HG03521 (cell line): ENCODE measurements around the gene HEXD.
"Not testable (repeated sequence)": the region's sequence is repeated elsewhere in the genome, so short reads cannot be mapped to it uniquely, and the experiment has no call there.

Experiments
- ATAC-seq: cut with Tn5 transposase; IDR thresholded peaks from one replicate; pipeline ENCODE4 v1.9.1; 2021; ENCODE audit warnings: mild to moderate bottlenecking, moderate library complexity; ENCODE audit not compliant: unreplicated experiment

Gene HEXD

DNA sequence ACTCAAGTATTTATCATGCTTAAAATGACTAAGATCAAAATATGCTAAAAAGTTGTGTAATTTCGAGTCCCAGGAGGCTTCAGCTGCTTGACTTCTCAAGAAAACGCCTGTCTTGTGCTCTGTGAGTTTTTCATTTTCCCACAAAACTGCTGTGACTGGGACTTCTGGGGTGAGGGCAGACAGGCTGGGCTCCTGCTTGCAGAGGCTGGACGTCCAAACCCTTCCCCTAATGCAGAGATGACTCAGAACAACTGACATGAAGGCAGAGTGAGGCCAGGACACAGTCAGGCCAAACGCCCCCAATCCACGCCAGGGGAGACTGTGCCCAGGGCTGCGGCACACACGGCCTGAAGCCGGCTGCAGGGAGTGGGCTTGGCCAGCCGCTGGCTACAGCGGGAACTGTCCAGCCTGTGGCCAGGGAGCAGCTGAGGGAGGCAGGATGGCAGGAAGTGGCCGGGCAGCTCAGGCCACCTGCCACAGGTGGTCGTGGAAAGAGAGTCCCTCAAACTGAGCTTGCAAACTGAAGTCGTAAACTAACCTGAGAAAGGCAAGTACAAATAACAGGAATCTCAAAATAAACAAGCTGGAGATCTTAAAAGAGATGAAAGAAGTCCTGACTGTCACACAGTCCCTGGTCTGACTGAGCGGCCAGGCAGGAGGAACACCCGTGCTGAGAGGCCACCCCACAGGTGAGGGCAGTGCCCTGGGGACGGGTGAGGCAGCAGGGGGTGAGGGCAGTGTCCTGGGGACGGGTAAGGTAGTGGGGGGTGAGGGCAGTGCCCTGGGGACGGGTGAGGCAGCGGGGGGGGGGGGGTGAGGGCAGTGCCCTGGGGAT lies 21.3 kb upstream of the HEXD start:
- no peak for ATAC-seq

DNA sequence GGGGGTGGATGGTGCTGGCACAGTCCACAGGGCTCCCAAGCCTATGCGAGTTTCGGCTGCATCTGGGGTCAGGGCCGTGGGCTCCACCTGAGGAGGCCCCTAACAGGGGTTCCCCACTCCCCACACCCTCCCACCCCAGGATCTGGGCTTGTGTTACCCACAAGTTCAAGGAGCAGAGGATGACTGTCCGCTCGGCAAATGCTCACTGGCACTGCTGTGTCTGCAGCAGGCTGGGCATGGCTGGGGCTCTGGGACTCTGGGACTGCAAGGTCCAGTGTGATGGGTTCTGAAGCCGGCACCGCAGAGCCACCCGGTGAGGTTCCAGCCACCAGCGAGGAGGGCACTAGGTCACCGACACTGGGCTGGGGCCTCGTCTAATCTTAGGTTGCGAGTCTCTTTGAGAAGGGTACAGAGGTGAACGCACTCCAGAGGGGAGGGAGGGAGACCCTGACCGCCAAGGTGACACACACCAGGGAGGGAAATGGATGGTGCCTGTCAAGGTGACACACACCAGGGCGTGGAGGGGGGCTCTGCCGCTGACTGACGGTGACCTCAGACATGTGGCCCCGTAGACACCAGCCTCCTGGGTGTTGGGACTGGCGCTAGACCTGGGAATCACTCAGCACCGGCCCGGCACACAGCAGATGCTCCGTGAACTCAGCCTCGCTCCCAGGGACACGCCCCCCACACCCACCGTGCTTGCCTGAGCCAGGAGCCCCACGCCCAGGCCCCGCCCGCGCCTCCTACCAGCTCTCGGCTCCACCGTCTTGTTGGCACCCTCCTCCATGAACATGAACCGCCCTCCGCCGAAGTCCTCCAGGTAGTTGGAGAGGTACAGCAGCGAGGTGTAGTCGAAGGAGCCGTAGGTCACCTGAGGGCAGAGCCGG lies 20.5 kb upstream of the HEXD start:
- ATAC-seq: no peak

DNA sequence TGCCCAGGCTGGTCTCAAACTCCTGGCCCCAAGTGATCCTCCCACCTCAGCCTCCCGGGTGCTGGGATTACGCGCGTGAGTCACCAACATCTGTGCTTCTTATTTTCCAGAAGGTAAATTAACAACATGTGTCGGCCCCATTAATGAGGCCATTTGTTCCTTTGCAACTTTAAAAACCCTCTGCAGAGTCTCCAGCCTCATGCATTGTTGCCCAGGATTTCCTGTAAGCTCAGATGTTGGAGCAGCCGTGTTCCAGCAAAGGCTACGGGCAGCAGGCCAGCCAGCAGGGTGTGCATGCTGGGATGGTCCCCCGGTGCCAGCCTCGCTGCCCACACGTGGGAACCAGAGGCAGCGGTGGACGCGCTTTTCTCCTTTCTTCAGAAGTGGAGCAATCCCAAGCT lies 19.1 kb upstream of the HEXD start:
- no peak for ATAC-seq

DNA sequence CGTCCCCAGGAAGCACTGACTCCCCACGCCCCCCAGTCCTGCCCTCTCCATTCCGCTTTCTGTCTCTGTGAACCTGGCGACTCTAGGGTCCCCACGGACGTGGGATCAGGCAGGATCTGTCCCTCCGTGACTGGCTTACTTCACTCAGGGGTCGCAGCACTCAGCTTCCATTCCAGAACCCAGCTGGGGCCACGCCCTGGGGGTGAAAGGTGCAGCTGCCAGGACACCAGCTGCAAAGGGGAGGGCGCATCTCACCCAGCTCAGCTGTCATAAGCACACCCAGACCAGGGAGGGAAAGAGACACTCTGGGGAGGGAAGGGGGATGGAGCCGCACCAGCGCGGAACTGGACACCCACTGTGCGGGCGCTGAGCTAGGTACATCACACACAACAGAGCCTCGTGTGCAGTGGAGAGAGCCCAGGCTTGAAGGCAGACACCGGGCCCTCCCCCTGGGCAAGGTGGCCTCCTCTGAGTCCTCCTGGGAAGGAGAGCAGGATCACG lies 18.5 kb upstream of the HEXD start:
- no peak for ATAC-seq

DNA sequence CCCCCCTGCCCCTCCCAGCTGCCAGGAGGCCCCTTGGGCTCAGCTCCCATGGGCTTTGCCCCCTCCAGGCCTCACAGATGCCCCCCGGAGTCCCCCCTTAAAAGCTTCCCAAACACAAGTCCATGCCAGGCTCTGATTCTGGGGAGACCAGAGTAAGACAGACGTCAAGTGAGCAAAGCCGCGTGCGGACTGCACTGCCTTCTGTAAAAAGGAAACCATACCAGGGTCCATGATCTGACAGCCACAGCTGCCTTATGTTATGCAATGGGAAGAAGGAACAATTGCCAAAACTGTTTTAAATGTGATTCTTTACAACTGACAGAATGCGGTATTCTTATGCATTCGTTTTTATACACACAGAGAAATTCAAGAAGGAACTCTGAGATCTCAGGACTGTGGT lies 17.9 kb upstream of the HEXD start:
- no peak for ATAC-seq

DNA sequence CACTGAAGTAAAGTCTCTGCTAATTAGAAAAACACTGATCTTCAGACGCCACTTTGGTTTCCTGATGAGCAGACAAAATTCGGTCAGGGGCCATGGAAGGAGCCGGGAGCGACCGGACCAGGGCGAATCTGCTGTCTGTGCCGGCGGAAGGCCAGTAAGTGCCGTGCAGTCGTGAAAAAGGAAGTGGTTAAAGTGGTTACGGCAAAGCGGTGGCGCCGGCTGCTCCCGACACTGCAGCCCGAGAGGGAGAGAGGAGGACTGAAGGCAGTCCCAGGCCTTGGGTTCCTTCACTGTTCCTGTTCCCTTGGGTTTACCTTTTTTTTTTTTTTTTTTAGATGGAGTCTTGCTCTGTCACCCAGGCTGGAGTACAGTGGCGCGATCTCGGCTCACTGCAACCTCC lies 17.3 kb upstream of the HEXD start:
- ATAC-seq: no peak

DNA sequence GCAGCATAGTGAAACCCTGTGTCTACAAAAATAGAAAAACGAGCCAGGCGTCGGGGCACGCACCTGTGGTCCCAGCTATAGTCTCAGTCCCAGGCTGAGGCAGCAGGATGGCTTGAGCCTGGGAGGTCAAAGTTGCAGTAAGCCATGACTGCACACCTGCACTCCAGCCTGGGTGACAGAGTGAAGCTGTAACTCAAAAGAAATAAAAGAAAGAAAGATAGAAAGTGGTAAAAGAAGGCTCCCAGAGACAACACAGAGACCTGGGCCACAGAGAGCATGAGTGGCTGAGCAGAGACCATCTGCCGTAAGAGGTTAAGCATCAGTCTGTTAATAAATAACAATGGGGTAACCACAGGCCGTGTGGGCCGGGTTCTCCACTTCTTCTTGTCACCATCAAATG lies 15.3 kb upstream of the HEXD start:
- ATAC-seq: no peak

DNA sequence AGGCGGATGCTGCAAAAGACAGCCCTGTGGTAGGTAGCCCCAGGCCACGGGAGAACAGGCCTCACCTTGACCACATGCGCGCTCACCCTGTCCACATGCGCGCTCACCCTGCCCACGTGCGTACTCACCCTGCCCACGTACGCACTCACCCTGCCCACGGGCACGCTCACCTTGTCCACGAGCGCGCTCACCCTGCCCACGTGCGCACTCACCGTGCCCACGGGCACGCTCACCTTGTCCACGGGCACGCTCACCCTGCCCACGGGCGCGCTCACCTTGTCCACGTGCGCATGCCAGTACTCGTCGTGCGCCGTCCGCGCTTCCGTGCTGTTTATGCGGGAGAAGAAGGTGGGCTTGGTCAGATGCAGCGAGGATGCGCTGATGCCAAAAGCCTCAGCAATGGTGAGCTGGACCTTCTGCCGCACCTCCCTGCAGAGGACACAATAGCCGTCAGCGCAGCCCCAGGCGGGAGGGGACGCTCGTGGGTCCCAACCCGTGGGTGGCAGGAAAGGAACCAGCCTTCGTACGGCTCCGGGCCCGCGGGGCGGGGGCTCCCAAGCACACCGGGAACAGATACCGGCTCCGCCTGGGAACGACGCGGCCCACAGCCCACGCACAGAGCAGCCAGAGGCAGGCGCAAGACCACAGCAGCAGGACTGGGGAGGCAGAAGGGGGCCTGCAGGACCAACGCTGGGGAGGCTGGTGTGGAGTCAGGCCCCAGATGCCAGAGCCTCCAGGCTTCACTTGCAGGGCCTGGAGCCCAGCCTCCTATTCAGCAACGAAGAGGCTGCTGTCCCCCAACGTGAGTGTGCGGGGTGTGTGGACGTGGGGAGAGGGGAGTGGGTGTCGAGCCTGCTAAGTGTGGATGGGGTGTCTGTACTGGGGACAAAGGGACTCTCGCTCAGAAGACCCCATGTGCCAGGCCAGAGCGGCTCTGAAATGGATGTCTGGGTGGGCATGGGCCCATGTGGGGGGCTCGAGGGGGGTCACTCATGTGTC lies 14.2 kb upstream of the HEXD start:
- ATAC-seq: no peak

DNA sequence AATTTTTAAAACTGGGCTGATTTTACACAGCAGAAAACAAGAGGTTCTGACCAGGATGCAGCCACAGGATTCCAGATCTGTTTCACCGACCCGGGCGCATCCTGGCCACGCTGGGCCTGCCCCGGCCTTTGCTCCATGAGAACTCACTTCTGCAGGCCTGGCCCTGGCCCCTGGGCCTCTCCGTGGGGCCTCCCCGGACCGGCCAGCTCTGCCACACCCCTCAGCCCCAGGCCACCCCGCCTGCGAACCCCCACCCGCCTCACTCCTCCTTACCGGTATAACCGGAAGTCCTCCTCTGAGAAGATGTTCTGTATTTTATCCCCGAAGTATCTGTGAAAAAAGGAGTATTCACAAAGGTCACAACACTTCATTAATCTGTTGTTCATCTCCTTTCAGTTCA lies 13.1 kb upstream of the HEXD start:
- ATAC-seq: no peak

DNA sequence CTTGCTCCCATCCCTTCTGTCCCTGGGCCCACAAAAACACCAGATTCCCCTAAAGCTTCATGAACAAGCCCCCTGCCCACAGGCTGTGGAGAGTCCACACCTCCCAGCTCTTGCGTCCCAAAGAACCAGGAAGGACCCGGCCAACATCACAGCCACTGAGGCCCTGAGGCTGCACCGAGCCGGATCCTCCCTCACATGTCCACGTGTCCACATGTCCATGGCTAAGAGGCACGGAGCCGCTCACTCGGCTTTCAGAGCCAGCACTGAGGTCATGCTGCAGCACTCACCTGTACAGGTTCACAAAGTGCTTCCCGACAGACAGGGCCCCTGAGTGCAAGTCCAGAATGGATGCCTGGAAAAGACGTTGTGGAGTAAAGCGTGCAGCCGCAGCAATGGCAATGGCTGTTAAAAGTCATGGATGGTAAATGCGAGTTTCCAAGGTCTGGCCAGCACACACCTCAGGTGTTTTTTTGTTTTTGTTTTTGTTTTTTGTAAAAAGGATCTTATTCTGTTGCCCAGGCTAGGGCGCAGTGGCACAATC lies 11.9 kb upstream of the HEXD start:
- ATAC-seq: no peak

DNA sequence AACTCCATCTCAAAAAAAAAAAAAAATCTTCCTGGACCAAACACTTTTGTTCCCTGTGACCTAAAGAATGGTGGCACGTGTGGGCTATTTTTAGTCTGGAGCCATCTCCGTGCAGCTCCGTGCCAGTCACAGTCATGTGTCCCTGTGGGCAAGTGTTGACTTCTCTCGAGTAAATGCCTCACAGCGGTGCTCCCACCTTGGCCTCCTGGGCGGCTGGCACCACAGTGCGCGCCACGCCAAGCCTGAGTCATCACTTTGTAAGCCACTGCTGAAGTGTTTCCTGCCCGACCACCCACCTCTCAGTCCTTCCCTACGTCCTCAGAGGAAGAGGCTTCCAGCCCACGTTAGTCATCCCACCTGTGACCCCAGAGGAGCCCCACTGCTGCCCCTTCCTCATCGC lies 10.9 kb upstream of the HEXD start:
- ATAC-seq: no peak

DNA sequence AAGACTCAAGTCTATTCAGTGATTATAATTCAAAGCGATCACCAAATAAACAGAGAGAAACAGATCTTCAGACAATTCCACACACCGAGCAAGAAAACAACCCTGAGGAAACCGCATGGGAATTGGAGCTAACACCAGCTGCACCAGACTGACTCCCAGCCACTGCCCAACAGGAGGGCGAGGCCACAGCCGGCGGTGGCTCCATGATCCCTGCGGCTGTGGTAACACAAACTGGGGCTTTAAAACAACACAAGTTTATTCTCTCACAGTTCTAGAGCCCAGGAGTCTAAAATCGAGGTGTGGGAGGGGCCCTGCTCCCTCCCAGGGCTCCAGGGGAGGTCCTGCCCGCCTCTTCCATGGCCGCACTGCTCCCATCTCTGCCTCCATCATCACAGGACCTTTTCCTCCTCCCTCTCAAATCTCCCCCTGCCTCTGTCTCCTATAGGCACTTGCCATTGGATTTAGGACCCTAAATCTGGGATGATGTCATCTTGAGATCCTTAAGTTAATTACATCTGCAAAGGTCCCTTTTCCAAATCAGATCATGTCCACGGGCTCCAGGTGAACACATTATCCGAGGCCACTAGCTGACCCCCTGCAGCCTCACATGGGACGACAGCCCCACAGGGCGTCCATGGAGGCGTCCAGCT lies 9.7 kb upstream of the HEXD start:
- ATAC-seq: no peak

DNA sequence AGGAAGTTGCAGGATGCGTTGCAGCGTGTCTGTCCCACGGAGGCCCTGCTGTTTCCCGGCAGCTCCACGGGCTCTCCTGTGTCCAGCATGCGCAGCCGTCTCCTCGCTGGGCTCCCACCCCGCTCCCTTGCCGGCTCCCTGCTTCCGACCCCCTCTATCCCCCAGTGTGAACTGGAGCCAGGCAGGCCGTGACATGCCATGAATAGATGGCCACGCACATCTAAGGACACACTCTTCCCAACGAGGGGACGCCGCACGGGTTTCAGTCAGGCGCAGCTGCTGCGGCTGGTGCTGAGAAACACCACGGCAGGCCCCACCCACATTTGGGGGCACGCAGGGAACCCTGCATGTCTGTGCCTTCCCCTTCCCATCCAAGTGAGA lies 9.2 kb upstream of the HEXD start:
- ATAC-seq: no peak

DNA sequence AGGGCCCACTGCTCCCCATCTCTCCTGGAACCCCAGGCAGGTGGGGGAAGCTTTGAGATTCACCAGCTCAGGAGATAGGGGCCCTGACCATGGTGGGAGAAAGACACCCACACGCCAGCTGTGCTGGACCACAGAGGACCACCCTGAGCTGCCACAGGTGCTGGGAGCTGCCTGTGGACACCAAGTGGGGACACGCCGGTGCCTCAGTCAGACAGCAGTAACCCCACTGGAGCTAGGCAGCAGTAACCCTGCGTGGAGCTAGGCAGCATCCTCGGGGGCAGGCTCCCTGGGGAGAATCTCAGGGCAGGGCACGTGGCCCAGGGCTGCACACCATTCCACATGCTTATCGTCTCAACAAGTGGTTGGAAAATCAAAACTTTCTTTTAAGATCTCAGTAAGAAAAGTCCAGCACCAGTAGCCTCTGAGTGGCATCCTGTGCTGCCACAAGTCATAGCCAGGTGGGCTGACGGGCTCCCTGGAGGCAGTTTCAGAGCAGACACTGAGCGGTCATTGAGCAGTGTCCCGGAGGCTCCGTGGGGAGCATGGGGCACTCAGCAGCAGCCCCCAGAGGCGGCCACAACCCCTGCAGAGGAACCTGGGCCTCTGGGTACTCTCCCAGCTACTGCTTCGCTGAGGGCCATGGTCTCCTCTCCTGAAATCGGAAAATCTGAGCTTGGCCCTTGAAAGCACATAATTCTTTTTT lies 8.0 kb upstream of the HEXD start:
- ATAC-seq: no peak

DNA sequence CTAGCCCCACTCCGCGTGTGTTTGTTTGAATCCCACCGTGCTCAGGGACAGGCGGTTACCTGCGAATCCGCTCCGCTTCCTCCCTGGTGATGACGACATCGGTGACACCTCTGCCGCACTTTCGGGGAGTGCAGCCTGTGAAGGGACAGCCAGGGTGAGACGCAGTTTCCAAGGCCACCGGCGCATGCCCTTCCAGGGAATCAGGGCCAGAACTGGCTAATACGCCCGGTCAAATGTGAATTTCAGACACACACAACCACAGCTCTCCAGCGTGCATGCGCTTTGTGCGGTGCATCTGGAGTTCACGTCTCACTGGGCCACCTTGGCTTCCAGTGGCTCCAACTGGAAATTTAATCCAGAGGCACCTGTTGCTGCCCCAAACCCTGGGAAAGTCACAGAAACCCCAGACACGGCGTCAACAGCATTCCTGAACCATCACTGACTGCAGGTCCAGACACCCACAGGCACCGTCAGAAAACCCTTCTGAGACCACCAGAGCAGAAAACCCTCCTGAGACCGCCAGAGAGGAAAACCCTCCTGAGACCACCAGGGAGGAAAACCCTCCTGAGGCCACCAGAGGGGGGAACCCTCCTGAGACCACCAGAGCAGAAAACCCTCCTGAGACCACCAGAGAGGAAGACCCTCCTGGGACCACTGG lies 6.6 kb upstream of the HEXD start:
- ATAC-seq: no peak

DNA sequence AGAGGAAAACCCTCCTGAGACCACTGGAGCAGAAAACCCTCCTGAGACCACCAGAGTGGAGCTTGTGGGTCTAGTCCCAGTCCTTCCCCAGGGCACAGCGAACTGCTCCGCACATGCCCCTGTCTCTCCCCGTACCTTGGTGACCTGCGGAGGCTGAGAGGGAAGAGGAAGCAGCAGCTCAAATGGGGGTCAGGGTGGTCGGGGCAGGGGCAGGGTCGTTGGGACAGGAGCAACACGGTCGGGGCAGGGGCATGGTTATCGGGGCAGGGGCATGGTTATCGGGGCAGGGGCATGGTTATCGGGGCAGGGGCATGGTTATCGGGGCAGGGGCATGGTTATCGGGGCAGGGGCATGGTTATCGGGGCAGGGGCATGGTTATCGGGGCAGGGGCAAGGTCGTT lies 6.1 kb upstream of the HEXD start:
- not testable (repeated sequence) for ATAC-seq

DNA sequence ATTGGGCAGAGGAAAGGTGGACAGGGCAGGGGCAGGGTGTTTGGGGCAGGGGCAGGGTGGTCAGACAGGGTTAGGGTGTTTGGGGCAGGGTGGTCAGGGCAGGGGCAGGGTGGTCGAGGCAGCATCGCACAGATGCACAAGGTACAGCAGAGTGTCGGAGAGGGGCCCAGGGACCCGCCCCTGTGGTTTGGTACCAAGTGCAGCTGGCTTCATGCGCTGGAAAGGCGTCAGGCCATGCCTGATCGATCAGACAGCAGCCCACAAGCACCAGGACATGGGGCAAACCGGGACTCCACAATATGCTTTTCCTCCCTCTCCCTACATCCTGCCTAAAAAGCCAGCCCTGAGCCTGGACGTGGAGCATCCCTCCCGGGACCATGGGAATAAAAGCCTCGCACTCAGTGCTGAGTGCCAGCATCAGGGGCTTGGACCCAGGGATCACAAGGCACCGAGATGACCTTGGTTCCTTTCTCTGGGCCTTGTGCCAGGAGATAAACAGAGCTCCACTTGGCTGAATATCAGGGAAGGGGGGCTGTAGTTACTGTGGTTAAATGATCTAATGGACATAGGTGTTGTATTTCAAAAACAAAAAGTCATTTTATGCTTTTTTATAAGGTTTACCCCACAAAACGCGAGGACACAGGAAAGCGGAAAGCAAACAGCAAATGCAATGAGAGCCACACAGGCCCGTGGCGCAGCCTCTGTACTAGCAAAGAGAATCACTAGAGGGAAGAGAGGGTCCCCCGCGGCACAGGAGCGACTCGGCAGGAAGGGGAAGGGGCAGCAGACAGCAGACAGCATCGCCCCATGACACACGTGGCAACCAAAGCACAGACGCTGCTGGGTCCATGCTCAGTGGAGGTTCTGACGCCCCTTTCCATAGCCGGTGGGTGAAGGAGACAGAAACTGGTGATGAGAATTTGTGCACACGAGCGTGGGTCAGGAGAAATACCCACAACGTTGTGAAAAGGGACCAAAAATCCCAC lies 5.3 kb upstream of the HEXD start:
- no peak for ATAC-seq
